ENCODE results near the gene GALNT10. TPM values are rescaled to one million over a fixed set of nuclear protein-coding genes. Genes with fewer than 3 reads are reported as not detected.

Gene GALNT10
- total RNA-seq, 1 donor from 2014 or later: 27.6 TPM

- DNase-seq (ENCODE audit: low read depth): no peak
- Histone ChIP-seq H3K4me3 (ENCODE audit: low read depth, low read length) (no peak overlapping the region), H3K36me3 (ENCODE audit: control insufficient read depth, insufficient read depth, low read length) (no peaks in the 10 kb centered on the region), H3K27me3 (ENCODE audit: control insufficient read depth, insufficient read depth, low read length) (no peaks in the 10 kb centered on the region)
- TF ChIP-seq CTCF (IDR thresholded peaks at IDR 0.05; ENCODE audit: insufficient read depth, low read length, poor library complexity, severe bottlenecking): no peak
Observed at GRCh38 chr5:154311362-154311761, 120.8 kb downstream of the GALNT10 start.

- TF ChIP-seq CTCF (IDR thresholded peaks at IDR 0.05; ENCODE audit: insufficient read depth, low read length, poor library complexity, severe bottlenecking): no peak
Observed at GRCh38 chr5:154312000-154312399, 121.5 kb downstream of the GALNT10 start.

GRCh38 chr5:154312576-154312975 lies 122.0 kb downstream of the GALNT10 start:
- H3K36me3 ChIP-seq (ENCODE audit: control insufficient read depth, insufficient read depth, low read length): no peaks in the 10 kb centered on the region
- H3K27me3 ChIP-seq (ENCODE audit: control insufficient read depth, insufficient read depth, low read length): no peaks in the 10 kb centered on the region
- no peak overlapping the region for H3K4me3 ChIP-seq (ENCODE audit: low read depth, low read length)
- no peak for TF ChIP-seq CTCF (IDR thresholded peaks at IDR 0.05; ENCODE audit: insufficient read depth, low read length, poor library complexity, severe bottlenecking)
- no peak for DNase-seq (ENCODE audit: low read depth)

More at GRCh38 chr5:154312000-154312399, 121.5 kb downstream of the GALNT10 start:
- DNase-seq (ENCODE audit: low read depth): no peak
- Histone ChIP-seq H3K27me3 (ENCODE audit: control insufficient read depth, insufficient read depth, low read length) (no peaks in the 10 kb centered on the region), H3K4me3 (ENCODE audit: low read depth, low read length) (no peak overlapping the region), H3K36me3 (ENCODE audit: control insufficient read depth, insufficient read depth, low read length) (no peaks in the 10 kb centered on the region)

- Histone ChIP-seq H3K4me3 (ENCODE audit: low read depth, low read length) (no peak overlapping the region), H3K27me3 (ENCODE audit: control insufficient read depth, insufficient read depth, low read length) (no peaks in the 10 kb centered on the region), H3K36me3 (ENCODE audit: control insufficient read depth, insufficient read depth, low read length) (no peaks in the 10 kb centered on the region)
- no peak for DNase-seq (ENCODE audit: low read depth)
- no peak for TF ChIP-seq CTCF (IDR thresholded peaks at IDR 0.05; ENCODE audit: insufficient read depth, low read length, poor library complexity, severe bottlenecking)
Observed at GRCh38 chr5:154313360-154314017, 123.0 kb downstream of the GALNT10 start.

GRCh38 chr5:154315196-154315595 lies 124.7 kb downstream of the GALNT10 start:
- no peak overlapping the region for H3K4me3 ChIP-seq (ENCODE audit: low read depth, low read length)
- no peaks in the 10 kb centered on the region for H3K36me3 ChIP-seq (ENCODE audit: control insufficient read depth, insufficient read depth, low read length)
- no peaks in the 10 kb centered on the region for H3K27me3 ChIP-seq (ENCODE audit: control insufficient read depth, insufficient read depth, low read length)
- no peak for TF ChIP-seq CTCF (IDR thresholded peaks at IDR 0.05; ENCODE audit: insufficient read depth, low read length, poor library complexity, severe bottlenecking)
- no peak for DNase-seq (ENCODE audit: low read depth)

- Histone ChIP-seq H3K4me3 (ENCODE audit: low read depth, low read length) (no peak overlapping the region), H3K36me3 (ENCODE audit: control insufficient read depth, insufficient read depth, low read length) (no peaks in the 10 kb centered on the region), H3K27me3 (ENCODE audit: control insufficient read depth, insufficient read depth, low read length) (no peaks in the 10 kb centered on the region)
- TF ChIP-seq CTCF (IDR thresholded peaks at IDR 0.05; ENCODE audit: insufficient read depth, low read length, poor library complexity, severe bottlenecking): no peak
- DNase-seq (ENCODE audit: low read depth): no peak
Observed at GRCh38 chr5:154315756-154316155, 125.2 kb downstream of the GALNT10 start.
